GM06990 (cell line): ENCODE results near the gene GRID1.
"Not testable (repeated sequence)": the region's sequence is repeated elsewhere in the genome, so short reads cannot be mapped to it uniquely, and the experiment has no call there.

Experiments
- DNase-seq: peaks from one replicate; pipeline ENCODE4 v3.0.0-alpha.2; 2011; ENCODE audit not compliant: insufficient read length; ENCODE audit errors: extremely low read depth
- H3K27me3 ChIP-seq: replicated peaks from 2 replicates; pipeline ENCODE4 v1.6.0; 2011; ENCODE audit warnings: low read length; ENCODE audit not compliant: control insufficient read depth, insufficient read depth
- H3K36me3 ChIP-seq: 2 replicates; pipeline ENCODE4 v1.5.1; 2011; ENCODE audit warnings: low read length; ENCODE audit not compliant: control insufficient read depth, insufficient read depth
- H3K4me3 ChIP-seq: replicated peaks from 2 replicates; pipeline ENCODE4 v1.5.1; 2011; ENCODE audit warnings: low read depth, mild to moderate bottlenecking, control low read depth, low read length
- CTCF ChIP-seq: IDR thresholded peaks from 2 replicates; pipeline ENCODE4 v1.5.1; 2011; ENCODE audit warnings: low read length, control low read depth, mild to moderate bottlenecking, inconsistent platforms; ENCODE audit not compliant: insufficient read depth, poor library complexity, severe bottlenecking

Gene GRID1

DNA sequence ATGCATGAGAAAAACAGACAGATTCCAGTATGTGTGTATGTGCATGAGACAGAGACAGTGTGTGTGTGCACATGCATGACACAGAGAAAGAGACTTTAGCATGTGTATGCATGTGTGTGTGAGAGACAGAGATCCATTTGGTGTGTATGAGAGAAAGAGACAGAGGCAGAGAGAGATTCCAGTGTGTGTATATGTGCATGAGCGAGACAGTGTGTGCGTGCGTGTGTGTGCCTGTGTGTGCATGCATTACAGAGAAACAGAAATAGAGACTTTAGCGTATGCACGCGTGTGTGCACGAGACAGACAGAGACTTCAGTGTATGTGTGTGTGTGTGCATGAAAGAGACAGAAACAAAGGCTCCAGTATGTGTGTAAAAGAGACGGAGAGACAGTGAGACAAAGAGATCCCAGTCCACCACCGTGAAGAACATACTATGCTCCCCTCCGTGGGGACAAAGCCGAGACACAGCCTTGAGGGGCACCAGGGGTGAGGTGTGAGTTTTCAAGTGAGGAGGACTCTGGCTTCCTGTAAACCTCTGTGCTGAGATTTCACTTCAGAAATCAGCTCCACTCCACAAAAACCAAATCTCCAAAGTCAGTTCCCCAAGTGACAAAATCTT, 188.9 kb downstream of the GRID1 start:
- no peaks in the 10 kb centered on the region; the same call in 1 of the 2 replicates for H3K27me3 ChIP-seq
- no peak for TF ChIP-seq CTCF
- H3K4me3 ChIP-seq = no peak overlapping the region
- no peak for DNase-seq
- no peaks in the 10 kb centered on the region for H3K36me3 ChIP-seq

DNA sequence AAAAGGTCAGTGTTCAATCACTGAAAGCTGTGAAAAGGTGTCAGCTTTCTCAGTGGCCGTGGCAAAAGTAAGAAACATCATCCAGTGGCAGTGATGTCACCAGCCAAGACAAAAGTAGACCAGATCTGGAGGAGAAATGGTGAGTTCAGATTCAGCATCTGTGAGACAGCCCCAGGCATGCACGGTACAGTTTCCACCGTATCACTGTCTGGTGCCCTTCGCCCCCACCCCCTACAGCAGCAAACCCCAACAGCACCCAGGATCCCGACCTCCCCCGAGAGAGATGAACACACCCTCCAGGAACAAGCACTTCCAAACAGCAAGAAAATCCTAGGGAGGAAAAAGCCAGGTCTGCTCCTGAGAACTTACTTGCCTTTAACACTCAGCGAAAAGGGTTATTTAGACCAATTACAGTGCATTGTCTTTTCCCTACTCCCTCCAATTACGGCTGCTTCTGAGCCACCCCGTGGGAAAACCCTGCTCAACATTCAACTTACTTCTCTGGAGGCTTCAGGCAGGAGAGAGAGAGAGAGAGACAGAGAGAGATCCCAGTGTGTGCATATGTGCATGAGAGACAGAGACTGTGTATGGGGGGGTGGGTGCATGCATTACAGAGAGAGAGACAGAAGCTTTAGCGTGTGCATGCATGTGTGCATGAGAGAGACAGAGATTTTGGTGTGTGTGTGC, 189.6 kb downstream of the GRID1 start:
- Histone ChIP-seq H3K27me3 (no peaks in the 10 kb centered on the region; the same call in 1 of the 2 replicates), H3K4me3 (no peak overlapping the region), H3K36me3 (no peaks in the 10 kb centered on the region)
- DNase-seq = no peak
- no peak for TF ChIP-seq CTCF

- not testable (repeated sequence) for H3K27me3 ChIP-seq, DNase-seq, H3K4me3 ChIP-seq, H3K36me3 ChIP-seq
These were observed 191.1 kb downstream of the GRID1 start for GRCh38 chr10:86175476-86175875.

GRCh38 chr10:86172301-86172700, 194.3 kb downstream of the GRID1 start:
- Histone ChIP-seq H3K27me3 (no peaks in the 10 kb centered on the region; the same call in 1 of the 2 replicates), H3K4me3 (no peak overlapping the region), H3K36me3 (no peaks in the 10 kb centered on the region)
- DNase-seq = no peak
- TF ChIP-seq CTCF = no peak

DNA sequence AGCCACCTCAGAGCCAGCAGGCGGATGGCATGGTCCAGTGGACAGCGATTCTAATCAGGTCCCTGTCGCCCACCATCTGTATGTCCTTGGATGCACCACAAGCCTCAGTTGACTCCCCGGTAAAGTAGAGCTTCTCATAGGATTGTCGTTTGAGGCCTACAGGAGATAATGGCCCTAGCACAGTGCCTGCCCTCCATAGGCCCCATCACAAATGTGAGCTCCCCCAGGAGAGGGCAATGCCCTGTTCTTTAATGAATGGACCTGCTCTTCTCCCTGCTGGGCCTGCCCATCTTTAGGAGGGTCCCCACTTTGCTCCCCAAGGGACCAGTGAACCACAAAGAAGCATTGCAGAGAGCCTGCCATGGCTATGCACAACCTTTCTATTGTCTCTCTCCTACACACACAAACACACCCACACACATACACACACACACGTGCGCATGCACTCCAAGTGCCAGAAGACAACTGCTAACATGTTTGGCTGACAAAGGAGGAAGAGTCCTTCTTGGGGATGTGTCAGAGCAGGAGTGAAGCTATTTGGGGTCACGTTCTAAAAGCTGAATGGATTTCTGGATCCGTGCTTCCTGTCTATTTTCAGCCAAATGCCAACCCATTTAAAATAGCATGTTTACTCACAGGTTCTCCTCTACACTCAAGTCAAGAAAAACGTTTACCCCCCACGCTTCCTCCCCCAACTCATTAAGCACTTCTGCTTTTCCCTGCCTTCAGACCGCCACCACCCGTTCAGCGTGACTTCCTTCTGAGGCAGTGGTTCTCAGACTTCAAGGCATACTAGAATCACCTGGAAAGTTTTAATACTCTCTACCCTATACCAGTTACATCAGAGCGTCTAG, 196.1 kb downstream of the GRID1 start:
- Histone ChIP-seq H3K36me3 (no peaks in the 10 kb centered on the region), H3K27me3 (no peaks in the 10 kb centered on the region; the same call in 1 of the 2 replicates), H3K4me3 (no peak overlapping the region)
- DNase-seq = no peak
- no peak for TF ChIP-seq CTCF
